ENCODE results near the gene MAP3K15. TPM values are rescaled to one million over a fixed set of nuclear protein-coding genes. Genes with fewer than 3 reads are reported as not detected.

MAP3K15 gene
- total RNA-seq, 1 experiment from 2014 or later = 3.4 TPM

GRCh38 chrX:19354625-19355024 lies 160.7 kb downstream of the MAP3K15 start:
- Histone ChIP-seq H3K9ac (ENCODE audit: low read length) (no peak overlapping the region), H3K9me2 (replicated peaks; ENCODE audit: low read length) (no peaks in the 10 kb centered on the region), H3F3A (ENCODE audit: low read length, unreplicated experiment) (no peaks in the 10 kb centered on the region), H3K4me3 (ENCODE audit: low read length) (no peak overlapping the region), H3K27ac (ENCODE audit: low read length) (no peak overlapping the region), H4K20me1 (ENCODE audit: low read length) (peaks cover 2% of the 10 kb centered on the region; the same call in 1 of the 2 replicates), H2AFZ (ENCODE audit: low read length) (no peak overlapping the region), H3K27me3 (ENCODE audit: low read length) (no peaks in the 10 kb centered on the region), H3K4me1 (ENCODE audit: insufficient read depth, low read length) (no peaks in the 10 kb centered on the region), H3K4me2 (ENCODE audit: low read length) (no peak overlapping the region), H3K9me3 (ENCODE audit: low read length) (no peaks in the 10 kb centered on the region), H3K36me3 (ENCODE audit: low read depth, low read length) (peaks cover 64% of the 10 kb centered on the region), H3K79me2 (ENCODE audit: low read length) (no peaks in the 10 kb centered on the region)
- TF ChIP-seq EZH2 (IDR thresholded peaks at IDR 0.05; ENCODE audit: low read length, unreplicated experiment) = no peak
- TF ChIP-seq EZH2phosphoT487 (IDR thresholded peaks at IDR 0.05; ENCODE audit: borderline replicate concordance, low read length) = no peak
- TF ChIP-seq, protein P1, sequence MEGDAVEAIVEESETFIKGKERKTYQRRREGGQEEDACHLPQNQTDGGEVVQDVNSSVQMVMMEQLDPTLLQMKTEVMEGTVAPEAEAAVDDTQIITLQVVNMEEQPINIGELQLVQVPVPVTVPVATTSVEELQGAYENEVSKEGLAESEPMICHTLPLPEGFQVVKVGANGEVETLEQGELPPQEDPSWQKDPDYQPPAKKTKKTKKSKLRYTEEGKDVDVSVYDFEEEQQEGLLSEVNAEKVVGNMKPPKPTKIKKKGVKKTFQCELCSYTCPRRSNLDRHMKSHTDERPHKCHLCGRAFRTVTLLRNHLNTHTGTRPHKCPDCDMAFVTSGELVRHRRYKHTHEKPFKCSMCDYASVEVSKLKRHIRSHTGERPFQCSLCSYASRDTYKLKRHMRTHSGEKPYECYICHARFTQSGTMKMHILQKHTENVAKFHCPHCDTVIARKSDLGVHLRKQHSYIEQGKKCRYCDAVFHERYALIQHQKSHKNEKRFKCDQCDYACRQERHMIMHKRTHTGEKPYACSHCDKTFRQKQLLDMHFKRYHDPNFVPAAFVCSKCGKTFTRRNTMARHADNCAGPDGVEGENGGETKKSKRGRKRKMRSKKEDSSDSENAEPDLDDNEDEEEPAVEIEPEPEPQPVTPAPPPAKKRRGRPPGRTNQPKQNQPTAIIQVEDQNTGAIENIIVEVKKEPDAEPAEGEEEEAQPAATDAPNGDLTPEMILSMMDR (conservative IDR thresholded peaks at IDR 0.05; ENCODE audit: low read depth, low read length) = no peak
- DNase-seq (no peak), ATAC-seq (no peak)
- CTCF ChIA-PET = no interaction called here
- BruUV-seq (replicated peaks) = no TSS peak
- intact Hi-C loops (cut with micrococcal nuclease) = no loop called here
- POLR2A ChIA-PET (ENCODE audit: unreplicated experiment) = no interaction called here

GRCh38 chrX:19350941-19351384 lies 164.3 kb downstream of the MAP3K15 start:
- Histone ChIP-seq H3K9me2 (replicated peaks; ENCODE audit: low read length) (no peaks in the 10 kb centered on the region), H3K27me3 (ENCODE audit: low read length) (no peaks in the 10 kb centered on the region), H2AFZ (ENCODE audit: low read length) (no peak overlapping the region), H3K79me2 (ENCODE audit: low read length) (peaks cover 25% of the 10 kb centered on the region), H3K4me1 (ENCODE audit: insufficient read depth, low read length) (no peaks in the 10 kb centered on the region), H3K27ac (ENCODE audit: low read length) (no peak overlapping the region), H3F3A (ENCODE audit: low read length, unreplicated experiment) (no peaks in the 10 kb centered on the region), H3K9me3 (ENCODE audit: low read length) (no peaks in the 10 kb centered on the region), H3K4me3 (ENCODE audit: low read length) (no peak overlapping the region), H3K36me3 (ENCODE audit: low read depth, low read length) (peaks cover 46% of the 10 kb centered on the region), H4K20me1 (ENCODE audit: low read length) (peaks cover 15% of the 10 kb centered on the region; the same call in 1 of the 2 replicates), H3K4me2 (ENCODE audit: low read length) (no peak overlapping the region), H3K9ac (ENCODE audit: low read length) (no peak overlapping the region)
- BruUV-seq (replicated peaks) = no TSS peak
- TF ChIP-seq, protein P1 (conservative IDR thresholded peaks at IDR 0.05; ENCODE audit: low read depth, low read length) = no peak
- TF ChIP-seq EZH2 (IDR thresholded peaks at IDR 0.05; ENCODE audit: low read length, unreplicated experiment) (no peak), EZH2phosphoT487 (IDR thresholded peaks at IDR 0.05; ENCODE audit: borderline replicate concordance, low read length) (no peak)
- POLR2A ChIA-PET (ENCODE audit: unreplicated experiment) = no interaction called here
- no peak for DNase-seq
- intact Hi-C loops (cut with micrococcal nuclease) = no loop called here
- CTCF ChIA-PET = no interaction called here
- ATAC-seq = no peak

- no TSS peak for BruUV-seq (replicated peaks)
- H4K20me1 ChIP-seq (ENCODE audit: low read length) = peaks cover 21% of the 10 kb centered on the region; the same call in 1 of the 2 replicates
- no peak for TF ChIP-seq EZH2phosphoT487 (IDR thresholded peaks at IDR 0.05; ENCODE audit: borderline replicate concordance, low read length)
- TF ChIP-seq EZH2 (IDR thresholded peaks at IDR 0.05; ENCODE audit: low read length, unreplicated experiment) = no peak
- TF ChIP-seq, protein P1 (conservative IDR thresholded peaks at IDR 0.05; ENCODE audit: low read depth, low read length) = no peak
- ATAC-seq = no peak
- H3K9me2 ChIP-seq (replicated peaks; ENCODE audit: low read length) = no peaks in the 10 kb centered on the region
- no peaks in the 10 kb centered on the region for H3F3A ChIP-seq (ENCODE audit: low read length, unreplicated experiment)
- ChIA-PET POLR2A (ENCODE audit: unreplicated experiment) (no interaction called here), CTCF (no interaction called here)
- 0 out of 2 replicates have a peak, but pooled peaks cover 7% of the 10 kb centered on the region for H3K4me1 ChIP-seq (ENCODE audit: insufficient read depth, low read length)
- H3K4me2 ChIP-seq (ENCODE audit: low read length) = no peak overlapping the region
- no peak for DNase-seq
- H2AFZ ChIP-seq (ENCODE audit: low read length) = no peak overlapping the region
- no peak overlapping the region for H3K9ac ChIP-seq (ENCODE audit: low read length)
- H3K9me3 ChIP-seq (ENCODE audit: low read length) = no peaks in the 10 kb centered on the region
- no peaks in the 10 kb centered on the region for H3K27me3 ChIP-seq (ENCODE audit: low read length)
- no peak overlapping the region for H3K4me3 ChIP-seq (ENCODE audit: low read length)
- intact Hi-C loops (cut with micrococcal nuclease) = no loop called here
- no peak overlapping the region for H3K27ac ChIP-seq (ENCODE audit: low read length)
- H3K79me2 ChIP-seq (ENCODE audit: low read length) = peaks cover 42% of the 10 kb centered on the region
- peaks cover 31% of the 10 kb centered on the region; the same call in 1 of the 2 replicates for H3K36me3 ChIP-seq (ENCODE audit: low read depth, low read length)
Observed at GRCh38 chrX:19349264-19349663, 166.0 kb downstream of the MAP3K15 start.
